ENCODE results near the gene MECR.

DNA sequence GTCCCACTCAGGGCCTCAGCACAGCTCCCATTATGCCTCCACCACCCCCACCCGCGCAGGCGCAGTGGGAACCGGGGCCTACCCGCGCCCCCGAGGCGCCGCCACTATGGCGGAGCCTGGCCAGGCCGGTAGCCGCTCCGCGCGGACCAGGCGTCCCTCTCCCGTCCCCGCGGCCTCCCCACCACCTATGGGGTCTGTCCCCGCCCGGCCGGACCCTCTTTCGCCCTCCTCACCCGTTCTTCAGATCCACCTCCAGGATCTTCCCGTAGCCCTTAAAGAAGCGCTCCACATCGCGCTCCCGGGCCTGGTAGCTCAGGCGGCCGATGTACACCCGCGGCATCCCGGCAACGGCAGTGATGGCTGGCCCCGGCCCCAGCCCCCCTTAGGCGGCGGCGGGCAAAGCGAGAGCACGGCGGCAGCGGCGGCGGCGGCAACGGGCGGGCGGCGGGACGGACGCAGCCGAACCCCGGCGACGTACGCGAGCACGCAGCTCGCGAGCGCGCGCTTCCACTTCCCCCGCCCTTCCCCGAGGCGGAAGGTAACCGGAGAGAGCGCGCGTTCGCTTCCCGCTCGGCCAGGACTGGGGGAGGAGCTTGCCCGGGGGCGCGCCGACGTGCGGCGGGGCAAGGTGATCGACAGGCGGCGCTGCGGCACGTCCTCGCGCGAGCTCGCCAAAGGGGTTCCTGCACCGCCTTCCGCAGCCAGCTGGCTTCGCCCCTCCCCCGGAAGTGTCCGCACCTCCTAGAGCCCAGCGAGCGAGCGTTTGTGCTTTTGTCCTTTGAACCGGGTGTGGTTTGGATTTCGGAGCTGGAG is 49.1 kb downstream of the MECR start, which contains the start of gene SRSF4:
- TF ChIP-seq CTCF (IDR thresholded peaks at IDR 0.05) (peak; percentile 45 to 54 (median 52)), POLR2AphosphoS5 (IDR thresholded peaks at IDR 0.05; ENCODE audit: insufficient read depth in 1 of 2, low read depth in 1 of 2) (peak; percentile 81 to 88)

All from vagina (tissue), 2 donors.